ENCODE data around the gene COL4A5. TPM values are rescaled to one million over a fixed set of nuclear protein-coding genes. Genes with fewer than 3 reads are reported as not detected.

COL4A5 gene
- total RNA-seq, 1 donor from 2014 or later: 17.8 TPM

DNA sequence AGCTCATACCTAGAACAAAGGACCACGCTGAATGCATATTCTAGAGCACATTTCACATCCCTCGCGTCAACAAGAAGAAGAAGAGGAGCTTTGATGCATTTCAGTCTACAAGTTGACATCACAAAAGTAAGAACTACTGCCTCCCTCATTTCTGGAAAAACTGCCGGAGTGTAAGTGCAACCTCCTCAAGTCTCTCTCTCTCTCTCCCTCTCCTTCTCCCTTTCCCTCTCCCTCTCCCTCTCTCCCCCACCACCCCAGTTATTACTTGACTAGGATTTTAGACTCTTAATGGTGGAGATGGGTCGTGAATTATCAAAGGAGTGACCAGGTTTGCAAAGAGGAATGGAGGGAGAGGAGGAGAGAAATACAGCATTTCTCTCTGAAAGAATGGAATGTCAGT, 298.1 kb downstream of the COL4A5 start:
- H3K27me3 ChIP-seq (ENCODE audit: control insufficient read depth, insufficient read depth, low read length): peaks cover 50% of the 10 kb centered on the region
- DNase-seq (ENCODE audit: low read depth): no peak
- no peaks in the 10 kb centered on the region for H3K36me3 ChIP-seq (ENCODE audit: control insufficient read depth, insufficient read depth, low read length)
- TF ChIP-seq, protein P1, sequence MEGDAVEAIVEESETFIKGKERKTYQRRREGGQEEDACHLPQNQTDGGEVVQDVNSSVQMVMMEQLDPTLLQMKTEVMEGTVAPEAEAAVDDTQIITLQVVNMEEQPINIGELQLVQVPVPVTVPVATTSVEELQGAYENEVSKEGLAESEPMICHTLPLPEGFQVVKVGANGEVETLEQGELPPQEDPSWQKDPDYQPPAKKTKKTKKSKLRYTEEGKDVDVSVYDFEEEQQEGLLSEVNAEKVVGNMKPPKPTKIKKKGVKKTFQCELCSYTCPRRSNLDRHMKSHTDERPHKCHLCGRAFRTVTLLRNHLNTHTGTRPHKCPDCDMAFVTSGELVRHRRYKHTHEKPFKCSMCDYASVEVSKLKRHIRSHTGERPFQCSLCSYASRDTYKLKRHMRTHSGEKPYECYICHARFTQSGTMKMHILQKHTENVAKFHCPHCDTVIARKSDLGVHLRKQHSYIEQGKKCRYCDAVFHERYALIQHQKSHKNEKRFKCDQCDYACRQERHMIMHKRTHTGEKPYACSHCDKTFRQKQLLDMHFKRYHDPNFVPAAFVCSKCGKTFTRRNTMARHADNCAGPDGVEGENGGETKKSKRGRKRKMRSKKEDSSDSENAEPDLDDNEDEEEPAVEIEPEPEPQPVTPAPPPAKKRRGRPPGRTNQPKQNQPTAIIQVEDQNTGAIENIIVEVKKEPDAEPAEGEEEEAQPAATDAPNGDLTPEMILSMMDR (IDR thresholded peaks at IDR 0.05; ENCODE audit: insufficient read depth, low read length, poor library complexity, severe bottlenecking): no peak
- H3K4me3 ChIP-seq (ENCODE audit: low read depth, low read length): no peak overlapping the region

DNA sequence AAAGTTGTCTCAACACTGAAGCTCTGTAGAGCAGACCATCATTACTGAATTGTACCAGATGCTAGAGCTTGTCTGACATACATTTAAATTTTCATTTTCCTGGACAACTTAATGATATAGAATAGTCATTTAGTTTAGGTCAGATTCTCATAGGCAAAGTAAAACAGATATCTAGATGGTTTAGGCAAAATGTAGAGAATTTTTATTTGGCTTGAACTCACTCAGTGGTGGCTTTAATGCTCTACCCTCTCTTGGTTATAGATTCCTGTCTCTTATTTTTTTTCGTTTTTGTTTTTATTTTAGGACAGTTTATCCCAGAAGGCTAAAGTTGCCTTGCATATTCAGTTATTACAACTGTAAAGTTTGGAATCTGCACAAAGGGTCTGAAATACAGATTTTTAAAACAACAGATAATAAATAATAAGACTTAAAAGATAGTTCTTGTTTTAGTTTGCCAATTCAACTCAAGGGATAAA, 300.7 kb downstream of the COL4A5 start:
- TF ChIP-seq, protein P1 (IDR thresholded peaks at IDR 0.05; ENCODE audit: insufficient read depth, low read length, poor library complexity, severe bottlenecking): no peak
- Histone ChIP-seq H3K27me3 (ENCODE audit: control insufficient read depth, insufficient read depth, low read length) (peaks cover 24% of the 10 kb centered on the region), H3K4me3 (ENCODE audit: low read depth, low read length) (no peak overlapping the region), H3K36me3 (ENCODE audit: control insufficient read depth, insufficient read depth, low read length) (no peaks in the 10 kb centered on the region)
- DNase-seq (ENCODE audit: low read depth): no peak

Other genes starting within 250 kb of the COL4A5 start
- 1.2 and 1.8 TPM in 2 replicates for gene COL4A6, start 1.4 kb upstream of the COL4A5 start, total RNA-seq

All from kidney epithelial cell (primary cell).